H9 (cell line): Measurements from ENCODE around the gene NDUFA9. TPM values are rescaled to one million over a fixed set of nuclear protein-coding genes. Genes with fewer than 3 reads are reported as not detected.

ENCODE experiments used
- DNase-seq: peaks from one replicate; pipeline ENCODE4 v3.0.0-alpha.2; 2017
- H2AFZ ChIP-seq: one replicate; pipeline ENCODE4 v1.6.1; 2013; ENCODE audit warnings: mild to moderate bottlenecking, low read length, control low read depth, moderate library complexity
- H2AK5ac ChIP-seq: 2 replicates; pipeline ENCODE4 v1.6.1; 2013; ENCODE audit warnings: low read length, control low read depth, mixed read lengths; ENCODE audit not compliant: insufficient read length
- H2BK120ac ChIP-seq: one replicate; pipeline ENCODE4 v1.6.1; 2013; ENCODE audit warnings: low read depth, mild to moderate bottlenecking, low read length, control low read depth, inconsistent platforms; ENCODE audit not compliant: poor library complexity, severe bottlenecking
- H2BK12ac ChIP-seq: 2 replicates; pipeline ENCODE4 v1.6.1; 2013; ENCODE audit warnings: low read length, control low read depth, mixed read lengths, low read depth; ENCODE audit not compliant: insufficient read length
- H2BK15ac ChIP-seq: 2 replicates; pipeline ENCODE4 v1.6.1; 2013; ENCODE audit warnings: low read depth, low read length, control low read depth
- H2BK20ac ChIP-seq: one replicate; pipeline ENCODE4 v1.6.1; 2013; ENCODE audit warnings: low read depth, mild to moderate bottlenecking, low read length, control low read depth, inconsistent platforms; ENCODE audit not compliant: poor library complexity, severe bottlenecking
- H2BK5ac ChIP-seq: 2 replicates; pipeline ENCODE4 v1.6.1; 2013; ENCODE audit warnings: low read length, control low read depth, mixed read lengths; ENCODE audit not compliant: insufficient read length
- H3K14ac ChIP-seq: 2 replicates; pipeline ENCODE4 v1.6.1; 2013; ENCODE audit warnings: low read length, control low read depth; ENCODE audit not compliant: insufficient read depth
- H3K18ac ChIP-seq: 2 replicates; pipeline ENCODE4 v1.6.1; 2013; ENCODE audit warnings: low read depth, mild to moderate bottlenecking, mixed read lengths, low read length, control low read depth; ENCODE audit not compliant: insufficient read length
- H3K23ac ChIP-seq: 2 replicates; pipeline ENCODE4 v1.6.1; 2013; ENCODE audit warnings: low read length, control low read depth, mixed read lengths, low read depth; ENCODE audit not compliant: insufficient read length
- H3K23me2 ChIP-seq: 2 replicates; pipeline ENCODE4 v1.6.1; 2013; ENCODE audit warnings: low read depth, mild to moderate bottlenecking, mixed read lengths, low read length, control low read depth; ENCODE audit not compliant: insufficient read length, poor library complexity, severe bottlenecking
- H3K27ac ChIP-seq: 2 replicates; pipeline ENCODE4 v1.5.1; 2013; ENCODE audit warnings: low read length, control low read depth, mixed read lengths, low read depth; ENCODE audit not compliant: insufficient read length
- H3K27me3 ChIP-seq: 2 replicates; pipeline ENCODE4 v1.6.1; 2013; ENCODE audit warnings: low read length, control low read depth, inconsistent platforms; ENCODE audit not compliant: insufficient read depth
- H3K4ac ChIP-seq: 2 replicates; pipeline ENCODE4 v1.6.1; 2013; ENCODE audit warnings: low read depth, mild to moderate bottlenecking, control low read depth, inconsistent platforms, low read length, moderate library complexity
- H3K4me1 ChIP-seq: 2 replicates; pipeline ENCODE4 v1.6.1; 2013; ENCODE audit warnings: low read length, control low read depth, inconsistent platforms; ENCODE audit not compliant: insufficient read depth
- H3K4me2 ChIP-seq: 2 replicates; pipeline ENCODE4 v1.6.1; 2013; ENCODE audit warnings: low read length, control low read depth, mixed read lengths; ENCODE audit not compliant: insufficient read length, insufficient read depth
- H3K56ac ChIP-seq: 2 replicates; pipeline ENCODE4 v1.6.1; 2013; ENCODE audit warnings: low read depth, mild to moderate bottlenecking, mixed read lengths, low read length, control low read depth; ENCODE audit not compliant: insufficient read length
- H3K79me1 ChIP-seq: 2 replicates; pipeline ENCODE4 v1.6.1; 2013; ENCODE audit warnings: low read depth, mild to moderate bottlenecking, moderate library complexity, low read length, control low read depth, inconsistent platforms; ENCODE audit not compliant: insufficient read depth, poor library complexity, severe bottlenecking
- H3K79me2 ChIP-seq: 2 replicates; pipeline ENCODE4 v1.6.1; 2013; ENCODE audit warnings: low read length, control low read depth, inconsistent platforms; ENCODE audit not compliant: insufficient read depth
- H3K9ac ChIP-seq: 2 replicates; pipeline ENCODE4 v1.6.1; 2013; ENCODE audit warnings: low read length, control low read depth, mixed read lengths; ENCODE audit not compliant: insufficient read length; ENCODE audit errors: extremely low read depth
- H3K9me3 ChIP-seq: one replicate; pipeline ENCODE4 v1.6.1; 2013; ENCODE audit warnings: low read depth, low read length, inconsistent platforms; ENCODE audit not compliant: control insufficient read depth
- H3T11ph ChIP-seq: one replicate; pipeline ENCODE4 v1.6.1; 2013; ENCODE audit warnings: mild to moderate bottlenecking, low read length, control low read depth, inconsistent platforms
- H4K20me1 ChIP-seq: one replicate; pipeline ENCODE4 v1.6.1; 2013; ENCODE audit not compliant: control insufficient read depth, insufficient read length, insufficient read depth
- H4K5ac ChIP-seq: 2 replicates; pipeline ENCODE4 v1.6.1; 2013; ENCODE audit warnings: low read depth, mild to moderate bottlenecking, mixed read lengths, low read length, control low read depth; ENCODE audit not compliant: insufficient read length
- H4K8ac ChIP-seq: replicated peaks from 2 replicates; pipeline ENCODE4 v1.6.1; 2013; ENCODE audit warnings: low read length, control low read depth, mixed read lengths, low read depth; ENCODE audit not compliant: insufficient read length
- H4K91ac ChIP-seq: 2 replicates; pipeline ENCODE4 v1.6.1; 2013; ENCODE audit warnings: low read depth, mild to moderate bottlenecking, moderate library complexity, mixed read lengths, low read length, control low read depth; ENCODE audit not compliant: insufficient read length
- H3K27ac Mint-ChIP-seq, 3 experiments: 2 replicates in 2 of 3; 3 replicates in 1 of 3; pipeline ENCODE4 v1.8.0; 2020 to 2021; ENCODE audit warnings: mixed read lengths in 3 of 3, mild to moderate bottlenecking in 1 of 3, moderate library complexity in 1 of 3
- H3K27me3 Mint-ChIP-seq: 2 replicates; pipeline ENCODE4 v1.8.0; 2021; ENCODE audit warnings: low read depth, mild to moderate bottlenecking, moderate library complexity, mixed read lengths
- H3K36me3 Mint-ChIP-seq, 3 experiments: 2 replicates in 2 of 3; 3 replicates in 1 of 3; pipeline ENCODE4 v1.8.0; 2020 to 2021; ENCODE audit warnings: low read depth in 3 of 3, mixed read lengths in 3 of 3; ENCODE audit not compliant: insufficient read depth in 1 of 3
- H3K4me1 Mint-ChIP-seq, 2 experiments: 2 replicates each; pipeline ENCODE4 v1.8.0; 2020; ENCODE audit warnings: mixed read lengths in 2 of 2
- H3K4me3 Mint-ChIP-seq, 2 experiments: 2 replicates in 1 of 2; 3 replicates in 1 of 2; pipeline ENCODE4 v1.8.0; 2020 to 2021; ENCODE audit warnings: mild to moderate bottlenecking in 2 of 2, mixed read lengths in 2 of 2, moderate library complexity in 1 of 2
- H3K9me3 Mint-ChIP-seq, 2 experiments: 2 replicates in 1 of 2; 3 replicates in 1 of 2; pipeline ENCODE4 v1.8.0; 2020; ENCODE audit warnings: mild to moderate bottlenecking in 2 of 2, mixed read lengths in 2 of 2, moderate library complexity in 1 of 2
- WGBS: extraction: QIAGEN DNeasy Blood & Tissue Kit; methylation state at CpG from one replicate; pipeline ENCODE4 v1.1.7; 2013; ENCODE audit warnings: missing lambda C conversion rate, low lambda C conversion rate, mixed read lengths; ENCODE audit not compliant: insufficient read length; ENCODE audit errors: extremely low coverage; 5-methylcytosine and 5-hydroxymethylcytosine counted together
- long read RNA-seq: library from polyadenylated mRNA; unstranded; transcript quantifications from one replicate; pipeline ENCODE4 v2.0.0, GENCODE V29; 2020
- total RNA-seq: library from RNA; stranded (reverse); gene quantifications from 2 replicates; pipeline ENCODE4 v1.2.1, GENCODE V29; 2021
- TF ChIP-seq, protein P1 (sequence below): fragments of 200-600 bp; sonication (generic); conservative IDR thresholded peaks from 3 replicates; pipeline ENCODE4 v1.8.0; 2021; ENCODE audit warnings: antibody characterized with exemption, mild to moderate bottlenecking

NDUFA9 gene
- 83.9 and 85.7 TPM in 2 replicates for total RNA-seq
- long read RNA-seq, full-length matches to known transcripts: 441 of 451 reads
- long read RNA-seq, partial matches to known transcripts: 5 of 451 reads
- long read RNA-seq, other reads (novel, unspliced or antisense): 5 of 451 reads

DNA sequence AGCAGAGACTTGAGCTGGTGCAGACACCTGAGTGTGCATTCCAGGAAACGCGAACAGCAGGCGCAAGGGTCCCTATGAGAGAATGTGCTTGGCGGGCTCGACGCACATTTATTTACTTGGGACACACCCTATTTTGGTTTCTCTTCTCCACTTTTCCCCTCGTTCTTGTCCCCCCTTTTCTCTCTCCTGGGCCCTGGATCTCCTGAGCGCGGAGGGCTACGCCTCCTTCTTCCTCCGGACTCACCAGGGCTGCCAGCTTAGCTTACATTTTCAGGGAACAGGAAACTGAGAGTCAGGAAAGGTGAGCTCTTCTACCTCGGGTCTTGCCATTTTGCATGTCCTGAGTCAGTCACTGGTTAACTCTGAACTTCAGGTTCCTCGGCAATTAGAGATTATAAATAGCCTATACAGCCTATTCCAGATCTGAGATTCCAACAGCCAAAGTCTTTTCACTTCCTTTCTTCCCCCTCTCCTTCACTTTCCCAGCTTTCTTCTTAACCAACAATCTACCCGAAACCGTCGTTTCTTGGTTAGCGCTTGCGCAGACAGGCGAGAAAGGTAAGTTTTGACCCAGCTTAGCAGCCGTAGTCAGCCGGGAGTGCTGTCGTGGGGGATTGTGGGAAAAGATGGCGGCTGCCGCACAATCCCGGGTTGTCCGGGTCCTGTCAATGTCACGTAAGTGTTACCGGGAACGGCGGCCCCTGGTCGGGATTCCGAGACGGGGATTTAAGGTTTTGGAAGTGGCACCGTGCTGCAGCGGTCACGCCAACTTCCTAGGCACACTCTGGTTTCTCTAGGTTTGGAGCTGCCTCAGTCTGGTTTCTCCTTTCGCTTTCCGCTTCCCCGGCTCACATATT is at the start of gene NDUFA9, which contains the start of gene AKAP3:
NDUFA9 (plus strand) TSS at position 614 of the 857 bp plus-strand sequence; CDS start at position 627, 13 bp downstream.
AKAP3 (minus strand) TSS at position 551 of the 857 bp plus-strand sequence. CDS start 10,855 bp downstream, outside the sequence.
- Mint-ChIP-seq H3K27me3 (no peaks in the 10 kb centered on the region; the same call in 1 of the 2 replicates), H3K27ac (peak within 1 kb of the TSS; percentile 97 to 99 (median 99)), H3K4me1 (peaks cover 21 to 38% of the 10 kb centered on the region in 2 experiments), H3K4me3 (peak within 1 kb of the TSS; percentile 95 to 99), H3K9me3 (no peaks in the 10 kb centered on the region), H3K36me3 (no peaks in the 10 kb centered on the region)
- H3K4me1 ChIP-seq: peaks cover 1% of the 10 kb centered on the region; the same call in 1 of the 2 replicates
- H3K14ac ChIP-seq: peak within 1 kb of the TSS; percentile 69; the same call in 1 of the 2 replicates
- no peak within 1 kb of the TSS for H4K91ac ChIP-seq
- H3K56ac ChIP-seq: no peak within 1 kb of the TSS
- no peaks in the 10 kb centered on the region for H3K27me3 ChIP-seq
- peaks cover 7% of the 10 kb centered on the region; the same call in 1 of the 2 replicates for H3K79me2 ChIP-seq
- no peak within 1 kb of the TSS for H3T11ph ChIP-seq
- H2BK20ac ChIP-seq: no peak within 1 kb of the TSS
- H2BK5ac ChIP-seq: no peak within 1 kb of the TSS
- TF ChIP-seq, protein P1, sequence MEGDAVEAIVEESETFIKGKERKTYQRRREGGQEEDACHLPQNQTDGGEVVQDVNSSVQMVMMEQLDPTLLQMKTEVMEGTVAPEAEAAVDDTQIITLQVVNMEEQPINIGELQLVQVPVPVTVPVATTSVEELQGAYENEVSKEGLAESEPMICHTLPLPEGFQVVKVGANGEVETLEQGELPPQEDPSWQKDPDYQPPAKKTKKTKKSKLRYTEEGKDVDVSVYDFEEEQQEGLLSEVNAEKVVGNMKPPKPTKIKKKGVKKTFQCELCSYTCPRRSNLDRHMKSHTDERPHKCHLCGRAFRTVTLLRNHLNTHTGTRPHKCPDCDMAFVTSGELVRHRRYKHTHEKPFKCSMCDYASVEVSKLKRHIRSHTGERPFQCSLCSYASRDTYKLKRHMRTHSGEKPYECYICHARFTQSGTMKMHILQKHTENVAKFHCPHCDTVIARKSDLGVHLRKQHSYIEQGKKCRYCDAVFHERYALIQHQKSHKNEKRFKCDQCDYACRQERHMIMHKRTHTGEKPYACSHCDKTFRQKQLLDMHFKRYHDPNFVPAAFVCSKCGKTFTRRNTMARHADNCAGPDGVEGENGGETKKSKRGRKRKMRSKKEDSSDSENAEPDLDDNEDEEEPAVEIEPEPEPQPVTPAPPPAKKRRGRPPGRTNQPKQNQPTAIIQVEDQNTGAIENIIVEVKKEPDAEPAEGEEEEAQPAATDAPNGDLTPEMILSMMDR: no peak
- DNase-seq: peak; percentile 91
- H3K9ac ChIP-seq: peak within 1 kb of the TSS; percentile 92
- no CpG with 5 or more reads among the region's 39 CpGs for WGBS
- H2AK5ac ChIP-seq: no peak within 1 kb of the TSS
- H2BK120ac ChIP-seq: no peak within 1 kb of the TSS
- no peaks in the 10 kb centered on the region for H3K79me1 ChIP-seq
- peak within 1 kb of the TSS; percentile 76 for H4K5ac ChIP-seq
- H3K27ac ChIP-seq: peak within 1 kb of the TSS; percentile 75
- no peaks in the 10 kb centered on the region for H4K20me1 ChIP-seq
- H3K4me2 ChIP-seq: peak within 1 kb of the TSS; percentile 83
- H3K23me2 ChIP-seq: no peaks in the 10 kb centered on the region
- no peaks in the 10 kb centered on the region for H3K9me3 ChIP-seq
- H3K18ac ChIP-seq: peak within 1 kb of the TSS; percentile 84
- H3K23ac ChIP-seq: no peak within 1 kb of the TSS
- H4K8ac ChIP-seq: no peak within 1 kb of the TSS
- H2AFZ ChIP-seq: peak within 1 kb of the TSS; percentile 76
- no peak within 1 kb of the TSS for H2BK15ac ChIP-seq
- no peak within 1 kb of the TSS for H3K4ac ChIP-seq
- H2BK12ac ChIP-seq: no peak within 1 kb of the TSS
